C4-2B (cell line): ENCODE data around the gene GLT1D1.
"Not testable (repeated sequence)": the region's sequence is repeated elsewhere in the genome, so short reads cannot be mapped to it uniquely, and the experiment has no call there.

Source experiments
- H3K27ac ChIP-seq: fragments of 450-650 bp; 2 replicates; pipeline ENCODE4 v1.5.1; 2017
- ZFX ChIP-seq: fragments of 450-650 bp; IDR thresholded peaks from 2 replicates; pipeline ENCODE4 v1.6.1; 2017
- TF ChIP-seq, protein P1 (sequence below): fragments of 450-650 bp; conservative IDR thresholded peaks from 2 replicates; pipeline ENCODE4 v1.5.1; 2017; ENCODE audit warnings: mild to moderate bottlenecking

The GLT1D1 gene

DNA sequence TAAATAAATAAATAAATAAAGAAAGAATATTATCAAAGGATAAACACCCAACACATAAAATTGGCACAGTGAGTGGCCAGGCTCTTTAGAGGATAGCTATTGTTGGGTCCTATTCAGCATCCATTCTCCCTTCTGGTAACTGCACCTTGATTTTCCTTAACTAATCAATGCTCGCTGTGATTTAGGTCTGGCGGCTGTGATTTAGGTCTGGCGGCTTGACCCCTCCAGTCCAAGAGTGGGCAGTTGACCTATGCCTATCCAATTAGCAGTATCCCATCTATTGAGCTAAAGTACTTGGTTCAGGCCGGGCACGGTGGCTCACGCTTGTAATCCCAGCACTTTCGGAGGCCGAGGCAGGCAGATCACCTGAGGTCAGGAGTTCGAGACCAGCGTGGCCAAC is 19.9 kb upstream of the GLT1D1 start:
- TF ChIP-seq, protein P1, sequence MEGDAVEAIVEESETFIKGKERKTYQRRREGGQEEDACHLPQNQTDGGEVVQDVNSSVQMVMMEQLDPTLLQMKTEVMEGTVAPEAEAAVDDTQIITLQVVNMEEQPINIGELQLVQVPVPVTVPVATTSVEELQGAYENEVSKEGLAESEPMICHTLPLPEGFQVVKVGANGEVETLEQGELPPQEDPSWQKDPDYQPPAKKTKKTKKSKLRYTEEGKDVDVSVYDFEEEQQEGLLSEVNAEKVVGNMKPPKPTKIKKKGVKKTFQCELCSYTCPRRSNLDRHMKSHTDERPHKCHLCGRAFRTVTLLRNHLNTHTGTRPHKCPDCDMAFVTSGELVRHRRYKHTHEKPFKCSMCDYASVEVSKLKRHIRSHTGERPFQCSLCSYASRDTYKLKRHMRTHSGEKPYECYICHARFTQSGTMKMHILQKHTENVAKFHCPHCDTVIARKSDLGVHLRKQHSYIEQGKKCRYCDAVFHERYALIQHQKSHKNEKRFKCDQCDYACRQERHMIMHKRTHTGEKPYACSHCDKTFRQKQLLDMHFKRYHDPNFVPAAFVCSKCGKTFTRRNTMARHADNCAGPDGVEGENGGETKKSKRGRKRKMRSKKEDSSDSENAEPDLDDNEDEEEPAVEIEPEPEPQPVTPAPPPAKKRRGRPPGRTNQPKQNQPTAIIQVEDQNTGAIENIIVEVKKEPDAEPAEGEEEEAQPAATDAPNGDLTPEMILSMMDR = no peak
- no peak for TF ChIP-seq ZFX
- no peak overlapping the region for H3K27ac ChIP-seq

DNA sequence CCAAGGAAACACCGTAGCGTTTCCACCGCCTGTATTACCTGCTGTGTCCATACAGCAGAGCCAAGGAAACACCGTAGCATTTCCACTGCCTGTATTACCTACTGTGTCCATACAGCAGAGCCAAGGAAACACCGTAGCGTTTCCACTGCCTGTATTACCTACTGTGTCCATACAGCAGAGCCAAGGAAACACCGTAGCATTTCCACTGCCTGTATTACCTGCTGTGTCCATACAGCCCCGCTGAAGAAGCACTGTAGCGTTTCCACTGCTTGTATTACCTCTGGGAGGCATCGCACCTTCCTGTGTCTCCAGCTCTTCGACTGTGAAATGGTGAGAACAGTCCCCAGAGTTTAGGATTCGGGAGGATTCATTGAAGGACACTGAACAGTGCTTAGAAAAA is 13.4 kb upstream of the GLT1D1 start:
- H3K27ac ChIP-seq = not testable (repeated sequence)

DNA sequence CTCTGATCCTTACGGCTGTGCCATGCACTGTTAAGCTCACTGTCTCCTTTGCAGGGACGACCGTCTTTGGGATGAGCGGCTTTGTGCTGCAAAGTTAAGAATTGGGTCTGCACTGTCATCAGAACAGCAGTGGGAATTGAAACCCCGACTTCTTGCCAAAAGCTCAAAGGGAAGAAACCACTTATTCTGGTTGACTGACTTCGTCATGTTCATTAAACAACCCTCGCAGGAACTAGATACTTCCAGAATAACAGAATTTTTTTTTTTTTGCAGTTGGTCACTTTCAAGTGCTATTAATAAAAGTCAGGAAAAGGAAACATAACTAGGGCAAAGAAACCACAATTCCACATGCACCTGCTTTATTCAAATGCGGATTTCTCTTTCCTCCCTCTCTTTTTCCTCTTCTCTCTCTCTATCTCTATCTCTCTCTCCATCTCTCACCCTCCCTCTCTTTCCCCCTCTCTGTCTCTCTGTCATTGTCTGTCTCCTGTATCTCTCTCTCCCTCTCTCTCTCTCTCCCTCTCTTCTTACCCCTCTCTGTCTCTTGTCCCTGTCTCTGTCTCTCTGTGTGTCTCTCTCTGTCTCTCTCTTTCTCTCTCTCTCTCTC is 12.3 kb upstream of the GLT1D1 start:
- no peak overlapping the region for H3K27ac ChIP-seq

DNA sequence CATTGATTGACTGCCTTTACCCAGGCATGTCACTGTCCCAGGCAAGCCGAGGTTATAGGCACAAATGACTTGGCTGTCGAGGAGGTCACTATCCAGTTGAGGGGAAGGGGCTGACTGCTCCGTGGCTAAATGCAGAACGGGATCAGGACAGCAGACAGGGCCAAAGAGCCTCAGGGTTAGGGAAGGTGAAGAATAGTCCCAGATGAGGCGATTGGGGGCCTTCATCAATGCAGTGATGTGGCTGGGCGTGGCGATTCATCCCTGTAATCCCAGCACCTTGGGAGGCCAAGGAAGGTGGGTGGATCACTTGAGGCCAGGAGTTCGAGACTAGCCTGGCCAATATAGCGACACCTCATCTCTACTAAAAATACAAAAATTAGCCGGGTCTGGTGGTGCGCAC is 10.7 kb upstream of the GLT1D1 start:
- H3K27ac ChIP-seq = no peak overlapping the region
- TF ChIP-seq, protein P1 = no peak
- TF ChIP-seq ZFX = no peak

More for the DNA sequence above, 12.3 kb upstream of the GLT1D1 start:
- TF ChIP-seq, protein P1 = no peak
- no peak for TF ChIP-seq ZFX

DNA sequence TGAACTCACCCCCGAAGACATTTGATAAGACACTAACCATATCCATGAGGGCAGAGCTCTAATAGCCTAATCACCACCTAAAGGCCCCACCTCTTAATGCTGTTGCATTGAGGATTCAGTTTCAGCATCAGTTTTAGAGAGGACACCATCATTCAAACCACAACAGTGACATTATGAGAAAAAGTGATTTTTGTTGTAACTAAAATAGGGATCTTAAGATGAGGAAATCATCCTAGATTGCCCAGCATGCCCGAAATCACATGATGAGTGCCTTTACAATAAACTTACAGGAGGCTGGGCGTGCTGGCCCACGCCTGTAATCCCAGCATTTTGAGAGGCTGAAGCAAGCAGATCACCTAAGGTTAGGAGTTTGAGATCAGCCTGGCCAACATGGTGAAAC is 9.7 kb upstream of the GLT1D1 start:
- H3K27ac ChIP-seq = no peak overlapping the region
- TF ChIP-seq ZFX = no peak

DNA sequence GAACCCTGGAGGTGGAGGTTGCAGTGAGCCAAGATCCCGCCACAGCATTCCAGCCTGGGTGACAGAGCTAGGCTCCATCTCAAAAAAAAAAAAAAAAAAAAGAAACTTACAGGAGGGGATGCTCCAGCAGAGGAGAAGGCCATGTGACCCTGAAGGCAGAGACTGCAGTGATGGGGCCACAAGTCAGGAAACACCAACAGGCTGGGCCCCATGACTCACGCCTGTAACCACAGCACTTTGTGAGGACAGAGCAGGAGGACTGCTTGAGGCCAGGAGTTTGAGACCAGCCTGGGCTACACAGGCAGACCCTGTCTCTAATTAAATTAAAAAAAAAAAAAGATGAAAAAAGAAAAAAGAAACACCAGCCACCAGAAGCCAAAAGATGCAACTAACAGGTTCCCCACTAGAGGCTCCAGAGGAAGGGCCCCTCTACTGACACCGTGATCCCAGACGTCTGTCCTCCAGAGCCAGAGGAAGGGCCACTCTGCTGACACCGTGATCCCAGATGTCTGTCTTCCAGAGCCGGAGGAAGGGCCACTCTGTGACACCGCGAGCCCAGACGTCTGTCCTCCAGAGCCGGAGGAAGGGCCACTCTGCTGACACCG is 9.1 kb upstream of the GLT1D1 start:
- TF ChIP-seq ZFX = no peak
- TF ChIP-seq, protein P1 = no peak
- no peak overlapping the region for H3K27ac ChIP-seq

DNA sequence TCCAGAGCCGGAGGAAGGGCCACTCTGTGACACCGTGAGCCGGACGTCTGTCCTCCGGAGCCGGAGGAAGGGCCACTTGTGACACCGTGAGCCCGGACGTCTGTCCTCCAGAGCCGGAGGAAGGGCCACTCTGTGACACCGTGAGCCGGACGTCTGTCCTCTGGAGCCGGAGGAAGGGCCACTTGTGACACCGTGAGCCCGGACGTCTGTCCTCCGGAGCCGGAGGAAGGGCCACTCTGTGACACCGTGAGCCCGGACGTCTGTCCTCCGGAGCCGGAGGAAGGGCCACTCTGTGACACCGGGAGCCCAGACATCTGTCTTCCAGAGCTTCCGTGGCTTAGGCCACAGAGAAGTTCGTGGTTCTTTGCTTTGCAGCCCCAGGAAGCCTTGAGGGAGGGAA is 6.6 kb upstream of the GLT1D1 start:
- H3K27ac ChIP-seq = not testable (repeated sequence)

DNA sequence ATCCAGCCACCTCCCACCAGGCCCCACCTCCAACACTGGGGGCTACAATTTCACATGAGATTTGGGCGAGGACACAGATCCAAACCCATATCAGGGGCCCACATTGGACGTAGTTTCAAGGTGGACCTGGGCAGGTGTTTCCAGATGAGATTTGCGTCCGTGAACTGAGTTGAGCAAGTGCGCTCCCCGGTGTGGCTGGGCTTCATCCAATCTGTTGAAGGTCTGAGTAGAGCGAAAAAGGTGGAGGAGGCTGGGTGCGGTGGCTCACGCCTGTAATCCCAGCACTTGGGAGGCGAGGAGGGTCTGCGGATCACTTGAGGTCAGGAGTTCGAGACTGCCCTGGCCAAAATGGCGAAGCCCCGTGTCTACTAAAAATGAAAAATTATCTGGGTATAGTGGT is 4.9 kb upstream of the GLT1D1 start:
- H3K27ac ChIP-seq = no peak overlapping the region
- TF ChIP-seq, protein P1 = no peak
- TF ChIP-seq ZFX = no peak

DNA sequence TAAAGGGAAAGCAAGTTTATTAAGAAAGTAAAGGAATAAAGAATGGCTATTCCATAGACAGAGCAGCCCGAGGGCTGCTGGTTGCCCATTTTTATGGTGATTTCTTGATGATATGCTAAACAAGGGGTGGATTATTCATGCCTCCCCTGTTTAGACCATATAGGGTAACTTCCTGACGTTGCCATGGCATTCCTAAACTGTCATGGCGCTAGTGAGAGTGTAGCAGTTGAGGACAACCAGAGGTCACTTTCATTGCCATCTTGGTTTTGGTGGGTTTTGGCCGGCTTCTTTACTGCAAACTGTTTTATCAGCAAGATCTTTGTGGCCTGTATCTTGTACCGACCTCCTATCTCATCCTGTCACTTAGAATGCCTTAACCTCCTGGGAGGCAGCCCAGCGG is 3.5 kb upstream of the GLT1D1 start:
- H3K27ac ChIP-seq = not testable (repeated sequence)

DNA sequence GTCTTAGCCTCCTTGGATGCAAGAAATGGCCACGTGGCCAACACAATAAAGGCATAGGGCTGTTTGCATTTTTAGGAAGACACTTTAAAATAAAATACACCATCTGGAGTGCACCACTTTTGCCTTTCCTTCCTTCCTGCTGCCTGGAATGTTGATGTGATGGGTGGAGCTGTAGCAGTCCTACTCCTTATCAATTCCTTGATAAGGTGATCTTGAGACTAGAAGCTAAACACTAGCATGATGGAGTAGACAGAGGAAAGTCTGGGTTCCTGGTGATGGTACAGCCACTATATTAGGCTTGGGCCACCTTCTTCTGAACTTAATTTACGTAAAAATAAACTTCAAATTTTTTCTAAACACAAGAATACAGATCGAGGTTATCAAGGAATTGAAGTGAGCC is 2.9 kb upstream of the GLT1D1 start:
- no peak overlapping the region for H3K27ac ChIP-seq
- TF ChIP-seq, protein P1 = no peak
- no peak for TF ChIP-seq ZFX

DNA sequence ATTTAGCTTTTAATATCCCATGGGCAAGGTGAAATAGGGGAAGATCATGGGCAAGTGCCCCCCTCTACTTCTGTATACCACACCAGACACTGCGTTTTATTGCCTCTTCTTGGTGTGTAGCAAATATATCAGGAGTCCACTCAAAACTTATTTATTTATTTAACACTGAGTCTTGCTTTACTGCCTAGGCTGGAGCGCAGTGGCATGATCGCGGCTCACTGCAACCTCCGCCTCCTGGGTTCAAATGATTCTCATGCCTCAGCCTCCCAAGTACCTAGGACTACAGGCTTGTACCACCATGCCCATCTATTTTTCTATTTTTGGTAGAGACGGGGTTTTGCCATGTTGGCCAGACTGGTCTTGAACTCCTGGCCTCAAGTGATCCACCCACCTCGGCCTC is 1.8 kb upstream of the GLT1D1 start:
- not testable (repeated sequence) for H3K27ac ChIP-seq
